ENCODE results near the gene HOXA1. TPM values are rescaled to one million over a fixed set of nuclear protein-coding genes. Genes with fewer than 3 reads are reported as not detected.

Gene HOXA1
- total RNA-seq, 1 experiment from 2014 or later = 0.24 TPM

DNA sequence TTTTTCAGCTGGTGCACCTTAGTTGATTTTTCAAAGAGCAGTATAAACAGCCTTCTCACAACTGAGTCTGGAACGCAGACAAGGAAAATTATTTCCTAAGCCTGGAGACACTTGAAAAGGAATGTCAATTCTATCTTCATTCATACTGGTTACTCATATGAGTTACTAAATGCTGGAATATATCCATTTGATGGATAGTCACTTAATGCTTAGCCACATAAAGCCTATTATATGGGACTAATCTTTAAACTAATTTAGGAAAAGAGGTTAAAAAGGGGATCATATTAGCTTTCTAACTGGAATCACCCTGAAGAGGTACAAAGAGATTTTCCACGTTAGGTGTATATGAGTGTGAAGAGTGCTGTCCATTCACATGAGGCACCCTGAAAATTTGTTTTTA lies 36.4 kb upstream of the HOXA1 start:
- intact Hi-C loops (cut with micrococcal nuclease; ENCODE audit: unreplicated experiment) = no loop called here
- TF ChIP-seq, protein P1, sequence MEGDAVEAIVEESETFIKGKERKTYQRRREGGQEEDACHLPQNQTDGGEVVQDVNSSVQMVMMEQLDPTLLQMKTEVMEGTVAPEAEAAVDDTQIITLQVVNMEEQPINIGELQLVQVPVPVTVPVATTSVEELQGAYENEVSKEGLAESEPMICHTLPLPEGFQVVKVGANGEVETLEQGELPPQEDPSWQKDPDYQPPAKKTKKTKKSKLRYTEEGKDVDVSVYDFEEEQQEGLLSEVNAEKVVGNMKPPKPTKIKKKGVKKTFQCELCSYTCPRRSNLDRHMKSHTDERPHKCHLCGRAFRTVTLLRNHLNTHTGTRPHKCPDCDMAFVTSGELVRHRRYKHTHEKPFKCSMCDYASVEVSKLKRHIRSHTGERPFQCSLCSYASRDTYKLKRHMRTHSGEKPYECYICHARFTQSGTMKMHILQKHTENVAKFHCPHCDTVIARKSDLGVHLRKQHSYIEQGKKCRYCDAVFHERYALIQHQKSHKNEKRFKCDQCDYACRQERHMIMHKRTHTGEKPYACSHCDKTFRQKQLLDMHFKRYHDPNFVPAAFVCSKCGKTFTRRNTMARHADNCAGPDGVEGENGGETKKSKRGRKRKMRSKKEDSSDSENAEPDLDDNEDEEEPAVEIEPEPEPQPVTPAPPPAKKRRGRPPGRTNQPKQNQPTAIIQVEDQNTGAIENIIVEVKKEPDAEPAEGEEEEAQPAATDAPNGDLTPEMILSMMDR (IDR thresholded peaks at IDR 0.05; ENCODE audit: unreplicated experiment) = no peak
- Mint-ChIP-seq H3K4me3 (ENCODE audit: low read depth, unreplicated experiment) (no peak overlapping the region), H3K9me3 (ENCODE audit: low read depth, unreplicated experiment) (no peaks in the 10 kb centered on the region), H3K27ac (ENCODE audit: unreplicated experiment) (no peak overlapping the region), H3K4me1 (ENCODE audit: low read depth, unreplicated experiment) (peaks cover 47% of the 10 kb centered on the region), H3K27me3 (ENCODE audit: unreplicated experiment) (no peaks in the 10 kb centered on the region), H3K36me3 (ENCODE audit: insufficient read depth, unreplicated experiment) (peaks cover 4% of the 10 kb centered on the region)
- CTCF ChIA-PET = no interaction called here
- no peak for DNase-seq
- no TSS peak for BruUV-seq (replicated peaks)

DNA sequence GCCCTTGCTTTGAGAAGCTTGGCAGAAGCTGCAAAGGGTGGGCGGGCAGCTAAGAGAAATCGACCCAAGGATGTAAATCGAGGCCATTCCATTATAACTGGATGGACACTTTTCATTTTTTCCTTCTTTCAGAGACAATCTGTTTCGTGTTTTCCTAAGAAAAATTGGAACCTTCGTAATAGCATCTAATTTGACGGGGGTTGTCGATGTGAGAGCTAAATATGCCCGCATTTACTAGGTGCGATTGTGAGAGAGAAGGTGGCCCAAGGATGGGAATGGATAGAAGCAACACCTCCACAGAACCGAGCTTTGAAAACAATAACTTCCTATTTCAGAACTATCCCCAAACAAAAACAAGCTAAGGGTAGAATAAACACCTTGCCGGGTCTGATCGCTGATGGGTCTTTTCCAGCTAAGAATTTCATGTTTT lies 35.6 kb upstream of the HOXA1 start:
- no peaks in the 10 kb centered on the region for H3K27me3 Mint-ChIP-seq (ENCODE audit: unreplicated experiment)
- no peak for DNase-seq
- TF ChIP-seq, protein P1 (IDR thresholded peaks at IDR 0.05; ENCODE audit: unreplicated experiment) = no peak
- H3K9me3 Mint-ChIP-seq (ENCODE audit: low read depth, unreplicated experiment) = no peaks in the 10 kb centered on the region
- H3K36me3 Mint-ChIP-seq (ENCODE audit: insufficient read depth, unreplicated experiment) = peaks cover 4% of the 10 kb centered on the region
- CTCF ChIA-PET = interaction anchor here (0.8 kb wide), 1 partner anchor 11 kb away, joined by 5 read pairs; no protein-coding TSS in a partner anchor
- BruUV-seq (replicated peaks) = no TSS peak
- H3K27ac Mint-ChIP-seq (ENCODE audit: unreplicated experiment) = no peak overlapping the region
- intact Hi-C loops (cut with micrococcal nuclease; ENCODE audit: unreplicated experiment) = no loop called here
- peaks cover 44% of the 10 kb centered on the region for H3K4me1 Mint-ChIP-seq (ENCODE audit: low read depth, unreplicated experiment)
- H3K4me3 Mint-ChIP-seq (ENCODE audit: low read depth, unreplicated experiment) = no peak overlapping the region

DNA sequence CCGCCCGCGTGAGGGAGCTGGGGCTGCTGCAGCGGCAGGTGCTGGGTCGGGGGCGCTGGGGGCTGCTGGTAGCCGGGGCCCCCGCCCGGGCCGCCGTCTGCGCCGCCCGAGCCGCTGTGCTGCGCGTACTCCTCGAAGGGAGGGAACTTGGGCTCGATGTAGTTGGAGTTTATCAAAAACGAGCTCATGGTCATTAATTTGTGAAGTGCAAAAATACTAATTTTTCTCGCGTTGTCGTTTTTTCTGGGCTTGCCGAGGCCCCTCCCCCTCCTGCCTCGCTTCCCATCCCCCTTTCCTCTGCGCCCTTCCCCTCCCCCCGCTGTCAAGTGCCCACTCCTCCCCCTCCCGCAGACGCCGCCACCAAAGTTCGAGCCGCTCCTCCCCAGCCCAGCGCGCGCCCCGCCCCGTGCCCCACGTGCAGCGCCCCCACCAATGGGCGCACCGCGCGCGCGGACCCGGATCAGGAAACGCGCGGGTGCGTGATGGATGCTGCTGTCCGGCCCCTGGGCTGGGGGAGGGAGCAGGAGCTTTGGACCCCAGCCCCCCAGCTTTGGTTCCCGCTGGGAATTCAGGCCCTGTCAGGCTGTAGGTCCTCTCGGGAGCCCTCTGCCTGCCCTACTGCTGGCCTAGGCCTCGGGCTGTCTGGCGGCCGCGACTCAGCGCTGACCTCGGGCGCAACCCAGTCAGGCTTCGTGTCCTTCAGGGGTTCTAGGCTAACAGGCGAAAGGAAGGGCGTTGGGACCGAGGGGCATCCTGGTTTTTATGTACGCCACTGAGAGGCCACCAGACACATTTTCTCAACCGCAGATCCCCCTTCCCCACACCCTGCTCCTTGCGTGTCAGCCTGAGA lies 35.0 kb upstream of the HOXA1 start, which contains the start of gene HOXA4:
HOXA4 (minus strand) TSS at position 218 of the 850 bp plus-strand sequence; CDS start at position 194, 24 bp downstream.
- Mint-ChIP-seq H3K4me3 (ENCODE audit: low read depth, unreplicated experiment) (no peak within 1 kb of the TSS), H3K27me3 (ENCODE audit: unreplicated experiment) (no peaks in the 10 kb centered on the region), H3K4me1 (ENCODE audit: low read depth, unreplicated experiment) (peaks cover 38% of the 10 kb centered on the region), H3K36me3 (ENCODE audit: insufficient read depth, unreplicated experiment) (no peaks in the 10 kb centered on the region), H3K9me3 (ENCODE audit: low read depth, unreplicated experiment) (no peaks in the 10 kb centered on the region), H3K27ac (ENCODE audit: unreplicated experiment) (no peak within 1 kb of the TSS)
- intact Hi-C loops (cut with micrococcal nuclease; ENCODE audit: unreplicated experiment) = no loop called here
- TF ChIP-seq, protein P1 (IDR thresholded peaks at IDR 0.05; ENCODE audit: unreplicated experiment) = no peak
- CTCF ChIA-PET = interaction anchor here (0.8 kb wide), 1 partner anchor 10 kb away, joined by 5 read pairs; no protein-coding TSS in a partner anchor
- no TSS peak for BruUV-seq (replicated peaks)
- DNase-seq = no peak

DNA sequence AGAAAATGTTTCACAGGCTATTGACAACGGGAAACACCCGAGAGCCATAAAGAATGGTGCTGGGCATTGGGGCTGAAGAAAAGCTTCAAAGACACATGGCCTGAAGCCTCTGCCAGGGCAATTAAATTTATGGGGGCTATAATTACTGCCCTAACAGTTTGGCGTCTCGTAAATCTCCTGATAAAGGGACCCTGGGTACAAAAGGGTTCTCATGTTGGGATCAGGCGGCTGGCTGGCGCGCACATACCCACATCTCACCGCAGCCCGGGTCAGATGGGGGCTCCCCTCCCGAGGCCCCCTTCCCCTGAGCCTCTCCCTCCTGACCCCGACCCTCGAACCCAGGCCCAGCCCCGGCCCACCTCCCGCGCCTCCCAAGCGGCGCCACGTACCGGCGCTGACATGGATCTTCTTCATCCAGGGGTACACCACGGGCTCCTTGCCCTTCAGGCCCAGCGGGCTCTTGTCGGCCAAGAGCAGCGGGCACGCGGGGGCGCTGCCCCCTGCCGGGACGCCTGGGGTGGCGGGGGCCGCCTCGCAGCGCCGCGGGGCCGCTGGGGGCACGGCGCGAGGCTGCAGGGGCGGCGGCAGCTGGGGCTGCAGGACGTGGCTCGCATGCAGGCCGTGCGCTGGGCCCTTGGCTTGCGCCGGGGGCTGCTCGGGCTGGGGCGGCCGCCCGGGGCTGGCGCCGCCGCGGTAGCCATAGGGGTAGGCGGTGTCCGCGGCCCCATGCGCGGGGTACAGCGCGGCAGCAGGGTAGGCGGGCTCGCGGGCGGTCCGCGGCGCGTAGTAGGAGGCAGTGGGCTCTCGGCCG lies 34.1 kb upstream of the HOXA1 start:
- Mint-ChIP-seq H3K27ac (ENCODE audit: unreplicated experiment) (no peak overlapping the region), H3K4me1 (ENCODE audit: low read depth, unreplicated experiment) (peaks cover 34% of the 10 kb centered on the region), H3K9me3 (ENCODE audit: low read depth, unreplicated experiment) (no peaks in the 10 kb centered on the region), H3K4me3 (ENCODE audit: low read depth, unreplicated experiment) (no peak overlapping the region), H3K36me3 (ENCODE audit: insufficient read depth, unreplicated experiment) (no peaks in the 10 kb centered on the region), H3K27me3 (ENCODE audit: unreplicated experiment) (no peaks in the 10 kb centered on the region)
- TF ChIP-seq, protein P1 (IDR thresholded peaks at IDR 0.05; ENCODE audit: unreplicated experiment) = no peak
- DNase-seq = no peak
- BruUV-seq (replicated peaks) = no TSS peak
- intact Hi-C loops (cut with micrococcal nuclease; ENCODE audit: unreplicated experiment) = no loop called here
- CTCF ChIA-PET = no interaction called here

Data from Calu3 (cell line).